PC-9 (cell line): ENCODE data around the gene APOM.

Experiments used
- CTCF ChIP-seq: fragments of 200-600 bp; sonication (generic); conservative IDR thresholded peaks from 2 replicates; pipeline ENCODE4 v1.6.1; 2017; ENCODE audit warnings: mixed run types, antibody characterized with exemption, mild to moderate bottlenecking, moderate library complexity
- EZH2 ChIP-seq: fragments of 200-600 bp; sonication (generic); IDR thresholded peaks from 2 replicates; pipeline ENCODE4 v1.8.0; 2017; ENCODE audit warnings: antibody characterized with exemption, low read depth

DNA sequence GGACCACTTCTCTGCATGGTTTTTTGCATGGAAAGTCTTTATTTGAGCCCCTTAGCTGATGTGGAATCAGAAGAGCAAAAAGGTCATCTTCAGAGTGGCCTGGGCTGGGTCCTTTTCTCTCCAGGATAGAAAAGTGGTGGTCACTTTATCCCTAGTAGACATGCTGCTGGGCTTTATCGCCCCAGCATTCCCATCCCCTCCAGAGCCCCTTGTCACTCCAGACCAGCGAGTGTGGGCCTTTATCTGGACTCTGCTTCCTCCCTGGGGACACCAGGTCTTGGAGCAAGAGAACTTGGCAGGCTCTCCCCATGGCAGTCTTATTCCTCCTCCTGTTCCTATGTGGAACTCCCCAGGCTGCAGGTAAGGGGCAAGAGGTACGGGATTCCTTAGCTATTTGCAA, 50.9 kb downstream of the APOM start, which contains the start of gene LY6G6F:
- TF ChIP-seq CTCF (no peak), EZH2 (no peak)
